ENCODE measurements around the gene GNA12. TPM values are rescaled to one million over a fixed set of nuclear protein-coding genes. Genes with fewer than 3 reads are reported as not detected.
A peak's percentile ranks its signal among the peaks of the same experiment; 100 is the strongest.

The GNA12 gene
- total and polyA plus RNA-seq, 12 donors = 8.2 to 65.1 (median 42.9) TPM

GRCh38 chr7:2794836-2795636 lies 49.1 kb downstream of the GNA12 start:
- peak in 6 of 7 donors; percentile 46 to 81 (median 76) for DNase-seq
- Histone ChIP-seq H3K9me3 (replicated peaks in 1 of 3) (no peaks in the 10 kb centered on the region), H3K27ac (peak overlapping the region in 3 of 5 donors; percentile 28 to 75 (median 64)), H3K27me3 (no peaks in the 10 kb centered on the region), H3K36me3 (replicated peaks in 1 of 2) (peaks cover 0 to 37% of the 10 kb centered on the region in 2 donors), H3K4me1 (replicated peaks in 1 of 2) (peaks cover 0 to 22% of the 10 kb centered on the region in 2 donors), H3K4me3 (no peak overlapping the region)
- 49 to 65% (median 54%) methylated on average over 15 to 17 of the region's 17 CpGs for WGBS, 4 donors
- intact Hi-C loops (cut with DNase I) = loop anchor here in 1 of 2 donors (10.0 kb wide), 1 partner anchor 60 kb away; no protein-coding TSS in a partner anchor
- no peak for TF ChIP-seq CTCF (IDR thresholded peaks at IDR 0.05)
- peak in 1 of 2 donors; percentile 11 for TF ChIP-seq POLR2A (IDR thresholded peaks at IDR 0.05)

GRCh38 chr7:2792856-2793487 lies 51.1 kb downstream of the GNA12 start:
- WGBS, 4 donors = 79 to 88% (median 84%) methylated on average over 15 to 16 of the region's 16 CpGs
- Histone ChIP-seq H3K4me1 (replicated peaks in 1 of 2) (peaks cover 0 to 22% of the 10 kb centered on the region in 2 donors), H3K4me3 (no peak overlapping the region), H3K9me3 (replicated peaks in 1 of 3) (no peaks in the 10 kb centered on the region), H3K36me3 (replicated peaks in 1 of 2) (peaks cover 0 to 38% of the 10 kb centered on the region in 2 donors), H3K27me3 (no peaks in the 10 kb centered on the region), H3K27ac (no peak overlapping the region)
- DNase-seq = peak in 1 of 7 donors; percentile 52
- intact Hi-C loops (cut with DNase I) = loop anchor here in 1 of 2 donors (10.0 kb wide), 1 partner anchor 58 kb away; no protein-coding TSS in a partner anchor
- TF ChIP-seq CTCF (IDR thresholded peaks at IDR 0.05) (no peak), POLR2A (IDR thresholded peaks at IDR 0.05) (no peak)

- no peak for DNase-seq
- Histone ChIP-seq H3K4me1 (replicated peaks in 1 of 2) (peaks cover 0 to 22% of the 10 kb centered on the region in 2 donors), H3K27me3 (no peaks in the 10 kb centered on the region), H3K36me3 (replicated peaks in 1 of 2) (peaks cover 0 to 38% of the 10 kb centered on the region in 2 donors), H3K27ac (no peak overlapping the region), H3K9me3 (replicated peaks in 1 of 3) (no peaks in the 10 kb centered on the region), H3K4me3 (no peak overlapping the region)
- intact Hi-C loops (cut with DNase I) = loop anchor here in 1 of 2 donors (10.0 kb wide), 1 partner anchor 57 kb away; no protein-coding TSS in a partner anchor
- TF ChIP-seq POLR2A (IDR thresholded peaks at IDR 0.05) (no peak), CTCF (IDR thresholded peaks at IDR 0.05) (no peak)
- 89 to 98% (median 92%) methylated on average over 4 to 5 of the region's 5 CpGs for WGBS, 4 donors
Measured at GRCh38 chr7:2792235-2792634, 51.9 kb downstream of the GNA12 start.

DNA sequence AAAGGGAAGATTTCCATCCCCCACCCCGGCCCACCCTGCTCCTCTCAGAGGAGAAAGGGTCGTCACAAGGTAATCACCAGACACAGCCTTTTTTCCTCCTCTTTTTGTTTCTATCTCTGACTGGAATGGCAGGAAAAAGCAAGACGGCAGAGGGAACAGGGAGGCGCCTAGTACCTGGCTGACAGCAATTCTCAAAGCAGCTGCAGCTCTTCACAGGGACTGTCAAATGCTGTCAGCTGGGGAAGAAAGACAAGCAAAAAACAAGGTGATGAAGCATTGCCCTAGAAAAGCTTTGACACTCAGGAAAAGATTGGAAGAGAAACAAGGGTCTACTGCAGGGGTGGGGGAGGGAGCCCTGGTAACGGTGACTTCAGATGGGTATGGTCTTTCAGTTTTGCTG lies 52.7 kb downstream of the GNA12 start:
- intact Hi-C loops (cut with DNase I) = loop anchor here in 1 of 2 donors (10.0 kb wide), 1 partner anchor 57 kb away; no protein-coding TSS in a partner anchor
- DNase-seq = no peak
- no peak overlapping the region for H3K27ac ChIP-seq
- 90 to 95% (median 91%) methylated on average over 5 of the region's 5 CpGs for WGBS, 4 donors
- no peaks in the 10 kb centered on the region for H3K9me3 ChIP-seq (replicated peaks in 1 of 3)
- peaks cover 0 to 38% of the 10 kb centered on the region in 2 donors for H3K36me3 ChIP-seq (replicated peaks in 1 of 2)
- no peak overlapping the region for H3K4me3 ChIP-seq
- H3K4me1 ChIP-seq (replicated peaks in 1 of 2) = peaks cover 0 to 15% of the 10 kb centered on the region in 2 donors
- H3K27me3 ChIP-seq = no peaks in the 10 kb centered on the region
- TF ChIP-seq CTCF (IDR thresholded peaks at IDR 0.05) = no peak

Data from adrenal gland (tissue), 12 donors.